ENCODE results near the gene NECAB3. TPM values are rescaled to one million over a fixed set of nuclear protein-coding genes. Genes with fewer than 3 reads are reported as not detected.
A peak's percentile ranks its signal among the peaks of the same experiment; 100 is the strongest.

The NECAB3 gene
- total RNA-seq, 2 experiments from 2014 or later = 27.3 to 36.2 TPM

DNA sequence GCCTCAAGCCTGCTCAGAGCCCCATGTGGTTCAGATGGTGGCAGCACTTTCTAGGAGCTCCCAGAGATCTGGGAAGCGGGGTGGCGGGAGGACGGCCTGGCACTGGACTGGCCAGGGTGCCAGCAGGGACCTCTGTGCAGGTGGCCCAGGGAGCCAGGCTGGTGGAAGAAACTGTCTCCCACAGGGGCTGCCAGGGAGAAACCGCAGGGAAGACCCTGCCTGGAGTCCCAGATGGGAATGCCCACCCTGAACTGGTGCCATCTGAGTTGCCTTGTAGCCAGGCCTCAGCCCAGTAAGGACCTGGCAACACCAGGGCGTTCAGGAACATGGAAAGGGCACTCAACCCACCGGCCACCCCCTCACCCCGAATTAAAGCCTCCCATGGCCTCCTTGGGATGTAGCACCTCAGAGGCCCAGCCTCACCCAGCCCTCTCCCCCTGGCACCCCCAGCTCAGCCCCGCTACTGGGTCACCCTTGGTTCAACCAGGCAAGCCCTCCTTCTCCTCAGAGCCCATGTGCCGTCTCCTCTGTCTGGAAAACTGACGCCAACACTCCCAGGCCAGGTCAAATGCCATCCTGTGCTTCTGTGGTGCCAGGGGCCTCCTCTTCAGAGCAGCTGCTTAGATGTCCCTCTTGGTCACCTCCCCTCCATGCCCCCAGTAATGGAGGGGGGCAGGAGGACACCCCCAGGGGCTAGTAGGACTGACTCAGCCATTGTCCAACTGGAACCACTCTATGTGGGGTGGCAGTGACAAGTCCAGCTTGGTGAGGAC, 18.0 kb downstream of the NECAB3 start:
- no peaks in the 10 kb centered on the region for H3K9me3 Mint-ChIP-seq
- DNase-seq = no peak
- ChIA-PET POLR2A (interaction anchor here (0.8 to 1.2 kb wide), 2 partner anchors 9 kb away, joined by 3 read pairs; no protein-coding TSS in a partner anchor), CTCF (interaction anchor here (1.5 kb wide), 1 partner anchor 12 kb away, joined by 5 read pairs; no protein-coding TSS in a partner anchor)
- H3K27me3 Mint-ChIP-seq = no peaks in the 10 kb centered on the region
- peaks cover 25% of the 10 kb centered on the region for H3K4me1 Mint-ChIP-seq
- H3K36me3 Mint-ChIP-seq (ENCODE audit: low read depth) = peaks cover 4% of the 10 kb centered on the region
- no peak overlapping the region for H3K4me3 Mint-ChIP-seq
- no peak overlapping the region for H3K27ac Mint-ChIP-seq

DNA sequence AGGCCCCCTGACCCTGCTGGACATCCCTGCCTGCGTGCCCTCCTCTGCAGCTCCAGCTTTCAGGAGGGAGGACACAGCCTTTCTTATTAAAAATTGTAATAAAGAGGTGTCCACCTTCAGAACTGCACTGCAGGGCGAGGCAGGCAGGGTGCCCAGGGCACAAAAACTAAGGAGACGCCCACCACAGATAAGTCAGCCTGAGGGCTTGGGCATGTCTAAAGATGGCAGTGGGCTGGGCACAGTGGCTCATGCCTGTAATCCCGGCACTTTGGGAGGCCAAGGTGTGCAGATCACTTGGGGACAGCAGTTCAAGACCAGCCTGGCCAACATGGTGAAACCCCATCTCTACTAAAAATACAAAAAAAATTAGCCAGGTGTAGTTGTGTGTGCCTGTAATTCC, 19.1 kb downstream of the NECAB3 start:
- H3K36me3 Mint-ChIP-seq (ENCODE audit: low read depth) = peaks cover 4% of the 10 kb centered on the region
- no peak overlapping the region for H3K4me3 Mint-ChIP-seq
- DNase-seq = no peak
- CTCF ChIA-PET = interaction anchor here (1.5 kb wide), 1 partner anchor 13 kb away, joined by 5 read pairs; no protein-coding TSS in a partner anchor
- no peaks in the 10 kb centered on the region for H3K27me3 Mint-ChIP-seq
- no peak overlapping the region for H3K27ac Mint-ChIP-seq
- H3K4me1 Mint-ChIP-seq = peaks cover 32% of the 10 kb centered on the region
- POLR2A ChIA-PET = interaction anchor here (0.7 to 4.7 kb wide), 3 partner anchors 9 to 210 kb away, joined by 3 to 43 read pairs (median 15); partner anchors contain the start of gene ACTL10
- no peaks in the 10 kb centered on the region for H3K9me3 Mint-ChIP-seq

DNA sequence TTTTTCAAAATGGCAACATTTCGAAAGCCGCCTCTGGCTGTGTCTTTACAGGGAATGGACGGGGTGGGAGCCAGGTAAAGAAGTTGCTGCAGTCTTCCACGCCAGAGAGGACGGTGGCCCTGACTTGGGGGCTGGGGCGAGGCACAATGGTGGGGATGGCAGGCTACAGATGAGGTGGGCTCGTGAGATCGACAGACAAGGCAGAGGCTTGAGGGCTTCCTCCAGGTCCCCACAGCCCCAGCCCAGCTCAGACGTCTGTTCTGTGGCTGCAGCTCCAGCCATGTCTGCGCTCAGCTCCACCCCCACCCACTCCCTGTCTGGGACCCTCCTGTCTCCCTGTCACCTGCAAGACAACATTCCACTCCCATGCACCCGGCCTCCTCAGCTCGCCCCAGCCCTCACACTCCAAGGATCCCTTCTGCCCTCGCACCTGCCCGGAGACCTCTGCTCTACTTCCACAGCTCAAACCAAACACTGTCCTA, 19.5 kb downstream of the NECAB3 start:
- Mint-ChIP-seq H3K4me1 (peaks cover 34% of the 10 kb centered on the region), H3K36me3 (ENCODE audit: low read depth) (peaks cover 4% of the 10 kb centered on the region), H3K4me3 (no peak overlapping the region), H3K27ac (no peak overlapping the region), H3K27me3 (no peaks in the 10 kb centered on the region), H3K9me3 (no peaks in the 10 kb centered on the region)
- DNase-seq = no peak
- ChIA-PET POLR2A (interaction anchor here (0.7 to 4.7 kb wide), 3 partner anchors 9 to 210 kb away, joined by 3 to 43 read pairs (median 15); partner anchors contain the start of gene ACTL10), CTCF (interaction anchor here (1.5 kb wide), 1 partner anchor 13 kb away, joined by 5 read pairs; no protein-coding TSS in a partner anchor)

DNA sequence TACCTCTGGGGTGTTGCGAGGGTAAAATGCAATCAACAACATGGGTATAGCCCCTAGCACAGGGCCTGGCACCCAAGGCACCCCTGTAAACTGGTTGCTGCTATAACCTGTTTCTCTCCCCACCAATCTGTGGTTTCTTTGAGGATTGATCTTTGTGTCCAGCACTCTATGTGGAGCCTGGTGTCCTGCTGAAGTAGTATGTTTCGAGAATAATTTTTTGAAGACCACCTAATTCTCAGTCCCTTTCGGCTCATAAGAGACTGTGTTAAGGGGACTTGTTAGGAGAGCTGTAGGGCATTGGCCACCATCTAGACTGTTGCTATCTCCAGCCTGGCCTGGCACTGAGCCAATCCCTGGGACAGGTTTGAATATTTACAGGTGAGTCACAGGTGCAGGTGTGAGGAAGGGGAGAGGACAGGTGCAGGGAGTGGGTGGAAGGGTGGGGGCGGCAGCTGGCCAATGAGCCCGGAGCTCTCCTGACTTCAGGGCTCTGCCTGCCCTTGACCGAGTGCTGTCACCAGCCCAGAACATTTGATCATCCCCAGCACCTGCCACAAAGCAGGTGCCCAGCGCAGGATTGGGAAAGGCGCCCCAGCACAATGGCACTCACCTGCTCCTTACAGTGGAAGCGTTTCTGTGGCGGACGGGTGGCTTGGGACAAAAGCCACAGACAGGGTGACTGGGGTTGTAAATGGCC, 20.2 kb downstream of the NECAB3 start:
- Mint-ChIP-seq H3K27ac (no peak overlapping the region), H3K4me3 (no peak overlapping the region), H3K27me3 (no peaks in the 10 kb centered on the region), H3K4me1 (peaks cover 39% of the 10 kb centered on the region), H3K36me3 (ENCODE audit: low read depth) (peaks cover 3% of the 10 kb centered on the region), H3K9me3 (no peaks in the 10 kb centered on the region)
- POLR2A ChIA-PET = interaction anchor here (0.7 to 4.7 kb wide), 3 partner anchors 10 to 209 kb away, joined by 3 to 43 read pairs (median 15); partner anchors contain the start of gene ACTL10
- DNase-seq = no peak
- CTCF ChIA-PET = interaction anchor here (0.9 to 1.3 kb wide), 9 partner anchors 9 to 209 kb away, joined by 3 to 7 read pairs (median 3); no protein-coding TSS in a partner anchor

DNA sequence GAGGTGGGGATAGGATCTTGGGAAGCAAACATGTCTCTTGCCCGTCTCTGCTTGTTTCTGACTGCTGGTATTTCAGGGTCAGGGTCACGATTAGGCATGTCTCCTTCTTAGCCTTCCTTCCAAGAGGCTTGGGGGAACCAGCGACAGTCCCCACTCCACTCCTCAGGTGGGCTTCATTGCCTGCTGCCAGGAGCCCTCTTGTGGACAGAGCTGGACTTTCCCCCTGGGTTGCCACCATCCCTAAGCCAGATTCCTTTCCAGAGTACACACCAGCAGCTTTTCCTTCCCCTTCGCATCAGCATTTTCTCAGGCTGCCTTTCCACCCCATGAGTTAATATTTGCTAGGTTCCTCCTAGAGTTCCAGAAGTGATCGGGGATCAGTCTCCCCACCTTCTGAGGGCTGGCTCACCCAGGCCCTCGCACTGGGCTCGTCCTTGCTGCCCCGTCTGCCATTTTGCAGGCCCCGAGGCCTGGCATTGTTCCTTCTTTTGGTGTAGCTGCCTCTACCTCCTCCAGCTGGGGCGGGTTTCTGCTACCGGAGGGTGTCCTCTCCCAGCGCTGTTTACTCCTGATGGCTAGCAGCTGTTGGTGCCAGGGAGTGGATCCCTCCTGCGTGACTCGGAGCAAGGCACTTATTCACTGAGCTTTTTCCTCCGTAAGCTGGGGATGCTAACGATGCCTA, 20.9 kb downstream of the NECAB3 start:
- Mint-ChIP-seq H3K27me3 (no peaks in the 10 kb centered on the region), H3K4me3 (no peak overlapping the region), H3K36me3 (ENCODE audit: low read depth) (no peaks in the 10 kb centered on the region), H3K9me3 (no peaks in the 10 kb centered on the region), H3K4me1 (peaks cover 44% of the 10 kb centered on the region), H3K27ac (no peak overlapping the region)
- DNase-seq = peak; percentile 44
- ChIA-PET CTCF (interaction anchor here (0.9 to 1.3 kb wide), 10 partner anchors 9 to 209 kb away, joined by 3 to 7 read pairs (median 4); no protein-coding TSS in a partner anchor), POLR2A (interaction anchor here (4.0 to 4.7 kb wide), 2 partner anchors 10 to 14 kb away, joined by 15 to 43 read pairs; partner anchors contain the start of gene ACTL10)

DNA sequence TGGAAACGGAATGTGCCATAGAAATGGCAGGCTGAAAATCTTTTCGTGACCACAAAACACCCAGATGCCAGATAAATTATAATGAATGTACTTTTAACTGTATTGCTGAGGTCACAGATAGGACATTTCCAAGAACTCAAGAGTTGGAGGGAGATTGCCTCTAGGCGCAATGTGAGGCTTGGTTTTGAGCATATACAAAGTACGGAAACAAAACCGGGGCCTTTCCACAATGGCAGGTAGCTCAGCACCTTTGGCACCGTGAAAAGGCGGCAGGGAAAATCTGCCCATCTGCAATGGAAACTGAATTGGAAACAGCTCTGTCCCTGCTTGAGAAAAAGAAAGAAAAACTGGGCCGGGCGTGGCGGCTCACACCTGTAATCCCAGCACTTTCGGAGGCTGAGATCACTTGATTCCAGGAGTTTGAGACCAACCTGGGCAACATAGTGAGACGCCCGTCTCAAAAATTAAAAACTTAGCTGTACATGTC, 22.6 kb downstream of the NECAB3 start:
- H3K9me3 Mint-ChIP-seq = no peaks in the 10 kb centered on the region
- H3K4me3 Mint-ChIP-seq = no peak overlapping the region
- H3K4me1 Mint-ChIP-seq = peaks cover 58% of the 10 kb centered on the region
- peaks cover 7% of the 10 kb centered on the region for H3K36me3 Mint-ChIP-seq (ENCODE audit: low read depth)
- H3K27me3 Mint-ChIP-seq = no peaks in the 10 kb centered on the region
- H3K27ac Mint-ChIP-seq = no peak overlapping the region
- CTCF ChIA-PET = interaction anchor here (0.9 to 1.3 kb wide), 2 partner anchors 11 to 17 kb away, joined by 3 read pairs; no protein-coding TSS in a partner anchor
- no peak for DNase-seq
- POLR2A ChIA-PET = interaction anchor here (0.7 to 4.7 kb wide), 7 partner anchors 9 to 250 kb away, joined by 3 to 43 read pairs (median 5); partner anchors contain the start of genes ACTL10, CDK5RAP1 and SNTA1

DNA sequence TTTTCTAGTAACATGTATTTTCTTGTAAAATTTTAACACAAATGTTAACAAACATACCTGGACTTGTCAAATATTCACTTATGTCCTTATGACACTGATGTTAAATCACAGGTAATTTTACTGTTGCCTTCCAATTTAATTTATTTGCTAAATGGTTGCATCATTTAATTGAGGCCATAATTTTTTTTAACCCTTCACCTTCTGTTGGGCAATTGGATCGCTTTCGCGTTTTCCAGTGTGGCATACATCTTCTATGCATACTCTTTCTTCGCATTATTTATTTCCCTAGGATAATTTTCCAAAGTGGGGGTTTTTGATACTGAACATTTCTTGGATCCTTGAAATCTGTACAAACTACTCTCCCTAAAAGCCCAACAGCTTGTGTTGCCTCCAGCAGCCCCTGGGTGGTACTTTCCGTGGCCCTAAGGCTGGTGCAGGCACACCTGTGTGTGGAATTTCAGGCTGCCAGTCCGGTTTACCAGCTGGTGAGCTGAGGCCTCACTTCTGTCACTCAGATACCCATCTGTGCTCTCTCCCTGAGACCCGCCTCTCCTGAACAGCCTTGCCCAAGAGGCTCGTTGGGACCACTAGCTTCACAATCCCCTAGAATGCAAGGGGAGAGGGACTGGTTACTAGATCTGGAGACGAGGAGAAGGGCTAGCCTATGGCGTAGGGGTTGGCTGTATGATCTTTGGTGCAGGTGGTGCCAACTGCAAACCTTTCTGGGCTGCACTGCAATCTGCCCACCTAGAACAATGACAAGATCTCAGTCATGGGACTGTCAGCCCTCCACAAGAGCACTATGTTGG, 23.3 kb downstream of the NECAB3 start:
- POLR2A ChIA-PET = interaction anchor here (0.7 to 4.7 kb wide), 6 partner anchors 10 to 250 kb away, joined by 3 to 43 read pairs (median 6); partner anchors contain the start of genes ACTL10, CDK5RAP1 and SNTA1
- Mint-ChIP-seq H3K4me1 (peaks cover 58% of the 10 kb centered on the region), H3K36me3 (ENCODE audit: low read depth) (peaks cover 7% of the 10 kb centered on the region), H3K9me3 (no peaks in the 10 kb centered on the region), H3K27ac (no peak overlapping the region), H3K27me3 (no peaks in the 10 kb centered on the region), H3K4me3 (no peak overlapping the region)
- DNase-seq = no peak
- CTCF ChIA-PET = interaction anchor here (1.3 kb wide), 1 partner anchor 17 kb away, joined by 3 read pairs; no protein-coding TSS in a partner anchor

DNA sequence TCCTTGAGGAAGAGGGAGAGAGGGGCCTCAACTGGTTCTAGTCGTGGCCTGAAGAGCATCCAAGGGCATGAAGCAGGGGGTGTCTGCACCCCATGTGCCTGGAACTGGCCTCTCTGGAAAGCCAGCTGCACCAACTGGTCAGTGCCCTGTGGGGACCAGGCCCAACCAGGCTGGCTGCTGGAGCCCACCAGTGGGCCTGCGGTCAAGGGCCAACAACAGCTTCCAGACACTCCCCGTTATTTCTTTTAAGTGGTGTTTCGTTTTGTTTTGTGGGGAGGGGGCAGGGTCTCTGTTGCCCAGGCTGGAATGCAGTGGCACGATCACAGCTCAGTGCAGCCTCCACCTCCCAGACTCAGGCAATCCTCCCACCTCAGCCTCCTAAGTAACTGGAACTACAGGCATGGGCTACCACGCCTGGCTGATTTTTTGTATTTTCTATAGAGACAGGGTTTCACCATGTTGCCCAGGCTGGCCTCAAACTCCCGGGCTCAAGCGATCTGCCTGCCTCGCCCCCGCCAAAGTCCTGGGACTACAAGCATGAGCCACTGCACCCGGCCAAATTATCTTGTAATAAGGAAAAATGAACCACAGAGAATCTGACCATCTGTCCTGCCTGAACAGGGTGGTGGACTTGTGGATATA, 24.0 kb downstream of the NECAB3 start:
- Mint-ChIP-seq H3K9me3 (no peaks in the 10 kb centered on the region), H3K27me3 (no peaks in the 10 kb centered on the region), H3K4me1 (peaks cover 61% of the 10 kb centered on the region), H3K27ac (no peak overlapping the region), H3K36me3 (ENCODE audit: low read depth) (peaks cover 14% of the 10 kb centered on the region), H3K4me3 (no peak overlapping the region)
- no peak for DNase-seq
- ChIA-PET CTCF (no interaction called here), POLR2A (interaction anchor here (0.9 to 4.7 kb wide), 3 partner anchors 14 to 31 kb away, joined by 3 to 43 read pairs (median 26); no protein-coding TSS in a partner anchor)

DNA sequence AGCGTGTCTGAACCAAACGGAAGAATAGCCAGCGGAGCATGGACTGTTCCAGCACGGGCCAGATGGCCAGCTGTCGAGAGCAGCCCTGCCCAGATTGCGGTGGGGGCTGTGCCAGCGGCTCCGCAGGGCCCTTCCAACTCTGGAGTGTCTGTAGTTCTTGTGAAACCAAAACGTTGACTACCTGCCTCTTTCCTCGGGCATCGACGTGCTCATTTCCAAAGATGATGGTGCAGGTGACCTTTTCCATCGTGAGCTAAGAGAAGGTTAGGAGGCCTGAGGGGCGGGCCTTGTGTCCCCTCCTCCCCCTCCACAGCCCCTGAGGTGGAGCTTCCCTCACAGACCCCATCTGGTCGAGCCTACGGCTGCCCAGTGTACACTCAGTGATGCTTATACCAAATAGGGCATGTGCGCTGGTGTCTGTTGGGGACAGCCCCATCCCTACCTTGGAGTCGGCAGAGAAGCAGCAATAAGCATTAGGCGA, 25.0 kb downstream of the NECAB3 start:
- no peaks in the 10 kb centered on the region for H3K27me3 Mint-ChIP-seq
- H3K27ac Mint-ChIP-seq = no peak overlapping the region
- DNase-seq = no peak

DNA sequence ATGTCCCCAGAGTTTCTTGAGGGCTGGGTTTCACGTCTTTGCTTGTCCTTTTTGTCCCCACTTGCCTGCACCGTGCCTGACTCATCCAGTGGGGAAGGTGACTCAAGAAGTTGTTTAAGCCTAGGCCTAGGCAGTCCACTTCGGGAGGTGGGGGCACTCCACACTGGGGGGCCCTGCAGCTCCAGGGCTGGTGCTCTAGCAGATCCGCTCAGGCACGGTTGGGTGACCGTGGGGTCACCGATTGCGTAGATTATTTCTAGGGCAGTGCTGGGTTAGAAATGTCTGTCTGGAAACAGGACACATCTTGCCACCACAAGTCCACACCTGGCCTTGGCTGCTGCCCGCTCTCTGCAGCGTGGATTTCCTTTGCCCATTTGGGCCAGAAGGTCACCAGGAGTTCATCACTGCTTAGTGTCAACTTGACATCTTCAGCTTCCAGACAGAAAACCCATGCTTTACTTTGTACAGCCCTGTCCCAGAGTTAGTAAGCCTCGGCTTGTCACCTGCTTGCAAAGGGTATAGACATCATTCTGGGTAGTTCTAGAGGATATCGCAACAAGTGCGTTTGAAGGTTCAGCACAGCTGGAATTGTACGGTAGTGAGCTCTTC, 25.7 kb downstream of the NECAB3 start:
- Mint-ChIP-seq H3K9me3 (no peaks in the 10 kb centered on the region), H3K27ac (no peak overlapping the region), H3K27me3 (no peaks in the 10 kb centered on the region), H3K4me1 (peaks cover 61% of the 10 kb centered on the region), H3K4me3 (no peak overlapping the region), H3K36me3 (ENCODE audit: low read depth) (peaks cover 22% of the 10 kb centered on the region)
- POLR2A ChIA-PET = interaction anchor here (1.1 to 4.5 kb wide), 6 partner anchors 15 to 189 kb away, joined by 3 to 26 read pairs (median 4); partner anchors contain the start of genes ACTL10, CBFA2T2 and ZNF341
- no peak for DNase-seq
- CTCF ChIA-PET = interaction anchor here (1.5 kb wide), 1 partner anchor 19 kb away, joined by 6 read pairs; no protein-coding TSS in a partner anchor

More for the DNA sequence above, 25.0 kb downstream of the NECAB3 start:
- ChIA-PET CTCF (no interaction called here), POLR2A (interaction anchor here (0.9 to 4.5 kb wide), 3 partner anchors 15 to 32 kb away, joined by 3 to 26 read pairs (median 11); partner anchors contain the start of gene ACTL10)
- H3K4me3 Mint-ChIP-seq = no peak overlapping the region
- peaks cover 22% of the 10 kb centered on the region for H3K36me3 Mint-ChIP-seq (ENCODE audit: low read depth)
- H3K4me1 Mint-ChIP-seq = peaks cover 64% of the 10 kb centered on the region
- no peaks in the 10 kb centered on the region for H3K9me3 Mint-ChIP-seq
